GM10248 (cell line): ENCODE measurements around the gene ESR2.
"Not testable (repeated sequence)": the region's sequence is repeated elsewhere in the genome, so short reads cannot be mapped to it uniquely, and the experiment has no call there.

Experiments
- CTCF ChIA-PET: fragments of 300-600 bp; sonication (Branson Sonifier 250); formaldehyde crosslinking; extraction: SDS; loops from one replicate; lab custom pipeline; 2021; ENCODE audit warnings: antibody characterized with exemption; lab: Yijun Ruan, JAX
- POLR2A ChIA-PET: fragments of 350-650 bp; sonication (Branson Sonifier 250); formaldehyde crosslinking; extraction: SDS; loops from one replicate; lab custom pipeline; 2020; ENCODE audit warnings: antibody characterized with exemption; lab: Yijun Ruan, JAX
- DNase-seq: peaks from one replicate; pipeline ENCODE4 v3.0.0; 2012; ENCODE audit errors: extremely low spot score
- TF ChIP-seq, protein P1 (sequence below): IDR thresholded peaks from 2 replicates; pipeline ENCODE4 v1.5.1; 2012; ENCODE audit warnings: mild to moderate bottlenecking, low read depth; ENCODE audit errors: extremely low read depth, missing control alignments, control extremely low read depth

The ESR2 gene

GRCh38 chr14:64060648-64061096, 233.5 kb downstream of the ESR2 start:
- ChIA-PET CTCF (interaction anchor here (0.9 to 1.5 kb wide), 7 partner anchors 12 to 243 kb away, joined by 3 to 5 read pairs (median 3); partner anchors contain the start of genes ESR2 and SYNE2), POLR2A (no interaction called here)
- no peak for DNase-seq
- TF ChIP-seq, protein P1, sequence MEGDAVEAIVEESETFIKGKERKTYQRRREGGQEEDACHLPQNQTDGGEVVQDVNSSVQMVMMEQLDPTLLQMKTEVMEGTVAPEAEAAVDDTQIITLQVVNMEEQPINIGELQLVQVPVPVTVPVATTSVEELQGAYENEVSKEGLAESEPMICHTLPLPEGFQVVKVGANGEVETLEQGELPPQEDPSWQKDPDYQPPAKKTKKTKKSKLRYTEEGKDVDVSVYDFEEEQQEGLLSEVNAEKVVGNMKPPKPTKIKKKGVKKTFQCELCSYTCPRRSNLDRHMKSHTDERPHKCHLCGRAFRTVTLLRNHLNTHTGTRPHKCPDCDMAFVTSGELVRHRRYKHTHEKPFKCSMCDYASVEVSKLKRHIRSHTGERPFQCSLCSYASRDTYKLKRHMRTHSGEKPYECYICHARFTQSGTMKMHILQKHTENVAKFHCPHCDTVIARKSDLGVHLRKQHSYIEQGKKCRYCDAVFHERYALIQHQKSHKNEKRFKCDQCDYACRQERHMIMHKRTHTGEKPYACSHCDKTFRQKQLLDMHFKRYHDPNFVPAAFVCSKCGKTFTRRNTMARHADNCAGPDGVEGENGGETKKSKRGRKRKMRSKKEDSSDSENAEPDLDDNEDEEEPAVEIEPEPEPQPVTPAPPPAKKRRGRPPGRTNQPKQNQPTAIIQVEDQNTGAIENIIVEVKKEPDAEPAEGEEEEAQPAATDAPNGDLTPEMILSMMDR = peak; percentile 12

GRCh38 chr14:64060199-64060545, 234.0 kb downstream of the ESR2 start:
- POLR2A ChIA-PET = no interaction called here

GRCh38 chr14:64059454-64060198, 234.5 kb downstream of the ESR2 start:
- no peak for DNase-seq
- TF ChIP-seq, protein P1 = no peak
- POLR2A ChIA-PET = no interaction called here
- CTCF ChIA-PET = interaction anchor here (0.9 to 1.3 kb wide), 6 partner anchors 11 to 244 kb away, joined by 3 to 5 read pairs (median 3); partner anchors contain the start of gene SYNE2

More at GRCh38 chr14:64060199-64060545, 234.0 kb downstream of the ESR2 start:
- CTCF ChIA-PET = interaction anchor here (0.9 to 1.5 kb wide), 7 partner anchors 12 to 243 kb away, joined by 3 to 5 read pairs (median 3); partner anchors contain the start of genes ESR2 and SYNE2
- DNase-seq = no peak
- TF ChIP-seq, protein P1 = no peak

- ChIA-PET CTCF (interaction anchor here (0.8 to 1.6 kb wide), 4 partner anchors 9 to 67 kb away, joined by 3 to 4 read pairs (median 3); no protein-coding TSS in a partner anchor), POLR2A (no interaction called here)
- DNase-seq = no peak
- TF ChIP-seq, protein P1 = no peak
These were observed 240.2 kb downstream of the ESR2 start for GRCh38 chr14:64053694-64054669.

- TF ChIP-seq, protein P1 = no peak
- CTCF ChIA-PET = interaction anchor here (1.8 to 2.5 kb wide), 2 partner anchors 24 to 253 kb away, joined by 5 read pairs; no protein-coding TSS in a partner anchor
These were observed 244.4 kb downstream of the ESR2 start for GRCh38 chr14:64049616-64050381.

GRCh38 chr14:64045091-64045490, 249.1 kb downstream of the ESR2 start:
- ChIA-PET CTCF (no interaction called here), POLR2A (no interaction called here)
- TF ChIP-seq, protein P1 = no peak
- DNase-seq = no peak

More at GRCh38 chr14:64049616-64050381, 244.4 kb downstream of the ESR2 start:
- no peak for DNase-seq
- POLR2A ChIA-PET = no interaction called here

- POLR2A ChIA-PET, DNase-seq, CTCF ChIA-PET: not testable (repeated sequence)
These were observed 250.9 kb downstream of the ESR2 start for GRCh38 chr14:64043296-64043695.
